SK-N-SH (cell line): Measurements from ENCODE around the gene GNAI3. TPM values are rescaled to one million over a fixed set of nuclear protein-coding genes. Genes with fewer than 3 reads are reported as not detected.
A peak's percentile ranks its signal among the peaks of the same experiment; 100 is the strongest.

Experiments
- CTCF ChIA-PET: fragments of 300-600, 350-600 bp; formaldehyde crosslinking; extraction: SDS; loops from one replicate; lab custom pipeline; 2021; lab: Yijun Ruan, JAX
- POLR2A ChIA-PET: fragments of 350-600 bp; sonication (Branson Sonifier 250); formaldehyde crosslinking; extraction: SDS; loops from one replicate; lab custom pipeline; 2020; ENCODE audit warnings: antibody characterized with exemption, inconsistent platforms; lab: Yijun Ruan, JAX
- DNase-seq: peaks from one replicate; pipeline ENCODE4 v3.0.0; 2012
- H2AFZ ChIP-seq: fragments of 200-600 bp; sonication (generic); 2 replicates; pipeline ENCODE4 v1.8.1; 2016; ENCODE audit warnings: antibody characterized with exemption, mild to moderate bottlenecking, low read depth
- H3F3A ChIP-seq: fragments of 200-600 bp; sonication (generic); replicated peaks from 2 replicates; pipeline ENCODE3; 2016; ENCODE audit warnings: antibody characterized with exemption, mild to moderate bottlenecking; ENCODE audit not compliant: insufficient read depth
- H3K27ac ChIP-seq, 2 experiments: fragments of 200-500 bp in 1 of 2; fragments of 200-600 bp in 1 of 2; sonication (Bioruptor generic) in 1 of 2; sonication (generic), shearing (Covaris generic) in 1 of 2; 2 replicates each; pipeline versions ENCODE4 v1.5.1 to v1.6.1; 2014 to 2016; ENCODE audit warnings: low read depth in 2 of 2, inconsistent platforms in 1 of 2, low read length in 1 of 2, mild to moderate bottlenecking in 1 of 2, mixed read lengths in 1 of 2
- H3K27me3 ChIP-seq: fragments of 200-600 bp; sonication (generic), shearing (Covaris generic); 2 replicates; pipeline ENCODE4 v1.6.1; 2016; ENCODE audit warnings: mixed run types; ENCODE audit not compliant: insufficient read depth
- H3K36me3 ChIP-seq, 2 experiments: fragments of 200-500 bp in 1 of 2; fragments of 200-600 bp in 1 of 2; sonication (Bioruptor generic) in 1 of 2; sonication (generic) in 1 of 2; replicated peaks in 1 of 2; 2 replicates each; pipeline versions ENCODE3 to v1.5.1; 2014 to 2016; ENCODE audit warnings: low read length in 1 of 2, mild to moderate bottlenecking in 1 of 2; ENCODE audit not compliant: insufficient read depth in 2 of 2, control insufficient read depth in 1 of 2
- H3K4me1 ChIP-seq, 2 experiments: fragments of 200-500 bp in 1 of 2; fragments of 200-600 bp in 1 of 2; sonication (Bioruptor generic) in 1 of 2; sonication (generic), shearing (Covaris generic) in 1 of 2; 2 replicates each; pipeline versions ENCODE4 v1.5.1 to v1.6.1; 2014 to 2016; ENCODE audit warnings: low read depth in 1 of 2, low read length in 1 of 2, mixed run types in 1 of 2; ENCODE audit not compliant: insufficient read depth in 2 of 2, control insufficient read depth in 1 of 2
- H3K4me2 ChIP-seq: fragments of 200-600 bp; sonication (generic), shearing (Covaris generic); 2 replicates; pipeline ENCODE4 v1.6.1; 2017; ENCODE audit warnings: mixed run types
- H3K4me3 ChIP-seq, 2 experiments: fragments of 200-500 bp in 1 of 2; fragments of 200-600 bp in 1 of 2; sonication (Bioruptor generic) in 1 of 2; sonication (generic), shearing (Covaris generic) in 1 of 2; 2 replicates each; pipeline versions ENCODE4 v1.5.1 to v1.8.1; 2014 to 2016; ENCODE audit warnings: low read depth in 2 of 2, inconsistent platforms in 1 of 2, low read length in 1 of 2, mild to moderate bottlenecking in 1 of 2, mixed read lengths in 1 of 2, moderate library complexity in 1 of 2
- H3K79me2 ChIP-seq: fragments of 200-600 bp; sonication (generic); 2 replicates; pipeline ENCODE4 v1.8.1; 2017; ENCODE audit warnings: mild to moderate bottlenecking; ENCODE audit not compliant: insufficient read depth
- H3K9ac ChIP-seq: fragments of 200-600 bp; sonication (generic); 2 replicates; pipeline ENCODE4 v1.6.1; 2017; ENCODE audit warnings: mixed run types
- H3K9me2 ChIP-seq: fragments of 200-600 bp; sonication (generic); 2 replicates; pipeline ENCODE4 v1.6.1; 2017; ENCODE audit warnings: mixed run types
- H3K9me3 ChIP-seq: fragments of 200-600 bp; sonication (generic); 2 replicates; pipeline ENCODE4 v1.6.1; 2017; ENCODE audit warnings: mixed run types, mild to moderate bottlenecking, moderate library complexity
- H4K20me1 ChIP-seq: fragments of 200-600 bp; sonication (generic); 2 replicates; pipeline ENCODE4 v1.6.1; 2017; ENCODE audit warnings: mild to moderate bottlenecking, mixed run types; ENCODE audit not compliant: insufficient read depth
- ELF1 ChIP-seq: IDR thresholded peaks from 2 replicates; pipeline ENCODE4 v1.4.0; 2012
- EP300 ChIP-seq, 2 experiments: IDR thresholded peaks; 2 replicates each; pipeline versions ENCODE4 v1.4.0 to v1.6.1; 2012; ENCODE audit warnings: borderline replicate concordance in 1 of 2, low read depth in 1 of 2, low read length in 1 of 2
- EZH2phosphoT487 ChIP-seq: fragments of 200-600 bp; sonication (generic); IDR thresholded peaks from 2 replicates; pipeline ENCODE4 v1.6.1; 2017; ENCODE audit warnings: low read depth, mixed run types, mild to moderate bottlenecking, antibody characterized with exemption, moderate library complexity, borderline replicate concordance
- FOXJ3 ChIP-seq: sonication (generic); formaldehyde crosslinking; IDR thresholded peaks from 2 replicates; pipeline ENCODE4 v1.5.1; 2020; ENCODE audit warnings: mild to moderate bottlenecking, missing genetic modification reagents
- FOXM1 ChIP-seq: IDR thresholded peaks from 2 replicates; pipeline ENCODE4 v1.4.0; 2012; ENCODE audit warnings: low read depth, mild to moderate bottlenecking
- GATA2 ChIP-seq: sonication (generic); formaldehyde crosslinking; IDR thresholded peaks from 2 replicates; pipeline ENCODE4 v1.5.0; 2020; ENCODE audit warnings: mild to moderate bottlenecking, missing genetic modification reagents
- JUND ChIP-seq: IDR thresholded peaks from 2 replicates; pipeline ENCODE4 v1.4.0; 2012
- MEF2A ChIP-seq: IDR thresholded peaks from 2 replicates; pipeline ENCODE4 v1.4.0; 2012; ENCODE audit warnings: low read depth, borderline replicate concordance
- POLR2AphosphoS5 ChIP-seq: IDR thresholded peaks from 2 replicates; pipeline ENCODE4 v1.6.1; 2012; ENCODE audit warnings: low read depth, low read length
- RCOR1 ChIP-seq: fragments of 150-350 bp; IDR thresholded peaks from 2 replicates; pipeline ENCODE4 v1.6.1; 2017; ENCODE audit warnings: antibody characterized with exemption, low read length
- RFX5 ChIP-seq: IDR thresholded peaks from 2 replicates; pipeline ENCODE4 v1.6.1; 2012; ENCODE audit warnings: mild to moderate bottlenecking, improper control_type of control experiment, low read length
- RXRA ChIP-seq: IDR thresholded peaks from 2 replicates; pipeline ENCODE4 v1.4.0; 2012; ENCODE audit warnings: low read depth, mild to moderate bottlenecking, borderline replicate concordance
- SMC3 ChIP-seq: IDR thresholded peaks from 2 replicates; pipeline ENCODE4 v1.6.1; 2012; ENCODE audit warnings: low read depth, low read length, improper control_type of control experiment
- TAF1 ChIP-seq: IDR thresholded peaks from 2 replicates; pipeline ENCODE4 v1.6.1; 2012; ENCODE audit warnings: low read depth, mild to moderate bottlenecking, low read length, moderate library complexity, borderline replicate concordance
- YY1 ChIP-seq: IDR thresholded peaks from 2 replicates; pipeline ENCODE4 v1.4.0; 2012; ENCODE audit warnings: low read depth, mild to moderate bottlenecking
- WGBS: methylation state at CpG from one replicate; pipeline ENCODE4 v1.1.6; 2017; ENCODE audit warnings: low lambda C conversion rate; 5-methylcytosine and 5-hydroxymethylcytosine counted together
- polyA plus RNA-seq, 3 experiments: library from polyadenylated mRNA; depleted of rRNA; stranded (reverse); fragments of >200 nt; gene quantifications; 2 replicates each; pipeline ENCODE4 v1.2.3, GENCODE V29; 2012
- TF ChIP-seq, protein P1 (sequence below): IDR thresholded peaks from 2 replicates; pipeline ENCODE4 v1.4.0; 2012; ENCODE audit warnings: low read depth, borderline replicate concordance
- TF ChIP-seq, protein P2 (sequence below): IDR thresholded peaks from 2 replicates; pipeline ENCODE4 v1.6.1; 2012; ENCODE audit warnings: mild to moderate bottlenecking, low read depth, low read length, moderate library complexity
- TF ChIP-seq, protein P3 (sequence below): IDR thresholded peaks from 2 replicates; pipeline ENCODE4; 2012
- TF ChIP-seq, protein P4 (sequence below): fragments of 150-350 bp; IDR thresholded peaks from 2 replicates; pipeline ENCODE4 v1.6.1; 2017; ENCODE audit warnings: antibody characterized with exemption, low read length, low read depth, borderline replicate concordance
- TF ChIP-seq, protein P5 (sequence below): IDR thresholded peaks from 2 replicates; pipeline ENCODE4 v1.4.0; 2012; ENCODE audit warnings: low read depth

Gene GNAI3
- polyA plus RNA-seq, 1 of the 3 experiments (the other 2 are of a cell fraction), result 4.0 TPM

DNA sequence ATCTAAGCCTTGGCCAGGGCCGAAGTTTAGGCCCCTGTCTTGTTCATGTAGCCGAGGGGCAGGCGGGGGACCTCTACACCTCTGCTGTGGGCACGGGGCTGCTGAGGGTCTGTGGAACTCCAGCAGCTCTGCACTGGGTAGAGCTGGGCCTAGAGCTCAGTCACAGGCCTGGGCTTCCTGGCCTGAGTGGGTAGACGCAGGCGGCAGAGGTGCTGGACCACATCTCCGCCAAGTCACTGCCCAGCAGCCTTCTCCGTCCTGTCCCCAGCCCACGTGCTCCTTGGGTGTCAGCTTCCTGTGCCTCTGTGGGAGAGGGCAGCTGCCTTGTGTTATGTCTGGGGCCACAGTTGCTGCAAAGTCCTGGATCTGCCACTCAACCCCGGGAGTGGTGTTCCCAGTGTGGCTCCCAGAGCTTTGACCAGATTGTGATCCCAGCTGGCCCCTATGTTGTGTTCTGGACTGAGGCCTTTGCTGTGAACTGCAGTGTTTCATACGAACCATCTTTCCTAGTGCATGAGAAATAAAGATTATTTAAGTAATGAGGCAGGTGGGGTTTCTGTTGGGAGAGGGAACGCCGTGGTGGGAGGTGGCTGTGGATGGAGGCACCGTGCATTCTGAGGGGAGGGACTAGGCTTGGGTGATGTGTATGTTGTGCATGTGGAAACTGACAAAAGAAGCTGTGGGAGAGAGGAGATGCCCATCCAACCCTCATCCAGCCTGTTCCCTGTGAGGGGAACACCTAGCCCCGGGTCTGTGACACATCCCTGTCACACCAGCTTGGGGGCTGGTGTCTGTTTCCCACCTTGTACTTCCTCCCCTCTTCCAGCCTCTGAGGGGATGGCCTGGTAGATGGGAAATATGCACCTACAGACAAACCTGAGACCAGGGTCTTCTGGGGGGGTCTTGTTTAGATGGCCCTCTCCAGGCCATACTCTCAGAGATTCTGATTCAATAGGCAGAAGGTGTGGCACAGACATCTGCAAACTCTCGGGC lies 83.4 kb downstream of the GNAI3 start:
- WGBS, result 77% methylated on average over 12 of the region's 16 CpGs
- peak overlapping the region in 1 of 2 experiments; percentile 97; a peak in 2 of 4 replicates for H3K27ac ChIP-seq
- H2AFZ ChIP-seq, result no peak overlapping the region
- peaks cover 20 to 51% of the 10 kb centered on the region in 2 experiments for H3K36me3 ChIP-seq
- H3K9ac ChIP-seq, result no peak overlapping the region
- no peaks in the 10 kb centered on the region; the same call in 1 of the 2 replicates for H3K9me3 ChIP-seq
- no peaks in the 10 kb centered on the region for H3K27me3 ChIP-seq
- TF ChIP-seq GATA2 (CRISPR knock-in tag) (no peak), POLR2AphosphoS5 (no peak), TAF1 (no peak), RXRA (no peak), JUND (no peak), MEF2A (no peak), EP300 (IDR thresholded peaks at IDR 0.05; ENCODE audit: borderline replicate concordance in 1 of 2, low read depth in 1 of 2, low read length in 1 of 2) (no peak), EZH2phosphoT487 (no peak), SMC3 (no peak), YY1 (no peak), RFX5 (no peak), FOXJ3 (CRISPR knock-in tag) (no peak), RCOR1 (no peak), FOXM1 (no peak), ELF1 (no peak)
- TF ChIP-seq, protein P1, sequence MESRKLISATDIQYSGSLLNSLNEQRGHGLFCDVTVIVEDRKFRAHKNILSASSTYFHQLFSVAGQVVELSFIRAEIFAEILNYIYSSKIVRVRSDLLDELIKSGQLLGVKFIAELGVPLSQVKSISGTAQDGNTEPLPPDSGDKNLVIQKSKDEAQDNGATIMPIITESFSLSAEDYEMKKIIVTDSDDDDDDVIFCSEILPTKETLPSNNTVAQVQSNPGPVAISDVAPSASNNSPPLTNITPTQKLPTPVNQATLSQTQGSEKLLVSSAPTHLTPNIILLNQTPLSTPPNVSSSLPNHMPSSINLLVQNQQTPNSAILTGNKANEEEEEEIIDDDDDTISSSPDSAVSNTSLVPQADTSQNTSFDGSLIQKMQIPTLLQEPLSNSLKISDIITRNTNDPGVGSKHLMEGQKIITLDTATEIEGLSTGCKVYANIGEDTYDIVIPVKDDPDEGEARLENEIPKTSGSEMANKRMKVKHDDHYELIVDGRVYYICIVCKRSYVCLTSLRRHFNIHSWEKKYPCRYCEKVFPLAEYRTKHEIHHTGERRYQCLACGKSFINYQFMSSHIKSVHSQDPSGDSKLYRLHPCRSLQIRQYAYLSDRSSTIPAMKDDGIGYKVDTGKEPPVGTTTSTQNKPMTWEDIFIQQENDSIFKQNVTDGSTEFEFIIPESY, result no peak
- TF ChIP-seq, protein P2, sequence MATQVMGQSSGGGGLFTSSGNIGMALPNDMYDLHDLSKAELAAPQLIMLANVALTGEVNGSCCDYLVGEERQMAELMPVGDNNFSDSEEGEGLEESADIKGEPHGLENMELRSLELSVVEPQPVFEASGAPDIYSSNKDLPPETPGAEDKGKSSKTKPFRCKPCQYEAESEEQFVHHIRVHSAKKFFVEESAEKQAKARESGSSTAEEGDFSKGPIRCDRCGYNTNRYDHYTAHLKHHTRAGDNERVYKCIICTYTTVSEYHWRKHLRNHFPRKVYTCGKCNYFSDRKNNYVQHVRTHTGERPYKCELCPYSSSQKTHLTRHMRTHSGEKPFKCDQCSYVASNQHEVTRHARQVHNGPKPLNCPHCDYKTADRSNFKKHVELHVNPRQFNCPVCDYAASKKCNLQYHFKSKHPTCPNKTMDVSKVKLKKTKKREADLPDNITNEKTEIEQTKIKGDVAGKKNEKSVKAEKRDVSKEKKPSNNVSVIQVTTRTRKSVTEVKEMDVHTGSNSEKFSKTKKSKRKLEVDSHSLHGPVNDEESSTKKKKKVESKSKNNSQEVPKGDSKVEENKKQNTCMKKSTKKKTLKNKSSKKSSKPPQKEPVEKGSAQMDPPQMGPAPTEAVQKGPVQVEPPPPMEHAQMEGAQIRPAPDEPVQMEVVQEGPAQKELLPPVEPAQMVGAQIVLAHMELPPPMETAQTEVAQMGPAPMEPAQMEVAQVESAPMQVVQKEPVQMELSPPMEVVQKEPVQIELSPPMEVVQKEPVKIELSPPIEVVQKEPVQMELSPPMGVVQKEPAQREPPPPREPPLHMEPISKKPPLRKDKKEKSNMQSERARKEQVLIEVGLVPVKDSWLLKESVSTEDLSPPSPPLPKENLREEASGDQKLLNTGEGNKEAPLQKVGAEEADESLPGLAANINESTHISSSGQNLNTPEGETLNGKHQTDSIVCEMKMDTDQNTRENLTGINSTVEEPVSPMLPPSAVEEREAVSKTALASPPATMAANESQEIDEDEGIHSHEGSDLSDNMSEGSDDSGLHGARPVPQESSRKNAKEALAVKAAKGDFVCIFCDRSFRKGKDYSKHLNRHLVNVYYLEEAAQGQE, result no peak
- TF ChIP-seq, protein P3, sequence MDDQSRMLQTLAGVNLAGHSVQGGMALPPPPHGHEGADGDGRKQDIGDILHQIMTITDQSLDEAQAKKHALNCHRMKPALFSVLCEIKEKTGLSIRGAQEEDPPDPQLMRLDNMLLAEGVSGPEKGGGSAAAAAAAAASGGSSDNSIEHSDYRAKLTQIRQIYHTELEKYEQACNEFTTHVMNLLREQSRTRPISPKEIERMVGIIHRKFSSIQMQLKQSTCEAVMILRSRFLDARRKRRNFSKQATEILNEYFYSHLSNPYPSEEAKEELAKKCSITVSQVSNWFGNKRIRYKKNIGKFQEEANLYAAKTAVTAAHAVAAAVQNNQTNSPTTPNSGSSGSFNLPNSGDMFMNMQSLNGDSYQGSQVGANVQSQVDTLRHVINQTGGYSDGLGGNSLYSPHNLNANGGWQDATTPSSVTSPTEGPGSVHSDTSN, result no peak
- TF ChIP-seq, protein P4, sequence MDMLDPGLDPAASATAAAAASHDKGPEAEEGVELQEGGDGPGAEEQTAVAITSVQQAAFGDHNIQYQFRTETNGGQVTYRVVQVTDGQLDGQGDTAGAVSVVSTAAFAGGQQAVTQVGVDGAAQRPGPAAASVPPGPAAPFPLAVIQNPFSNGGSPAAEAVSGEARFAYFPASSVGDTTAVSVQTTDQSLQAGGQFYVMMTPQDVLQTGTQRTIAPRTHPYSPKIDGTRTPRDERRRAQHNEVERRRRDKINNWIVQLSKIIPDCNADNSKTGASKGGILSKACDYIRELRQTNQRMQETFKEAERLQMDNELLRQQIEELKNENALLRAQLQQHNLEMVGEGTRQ, result no peak
- TF ChIP-seq, protein P5, sequence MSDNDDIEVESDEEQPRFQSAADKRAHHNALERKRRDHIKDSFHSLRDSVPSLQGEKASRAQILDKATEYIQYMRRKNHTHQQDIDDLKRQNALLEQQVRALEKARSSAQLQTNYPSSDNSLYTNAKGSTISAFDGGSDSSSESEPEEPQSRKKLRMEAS, result no peak
- no peaks in the 10 kb centered on the region for H3K79me2 ChIP-seq
- 0 out of 2 replicates have a peak, but pooled peaks cover 3% of the 10 kb centered on the region for H4K20me1 ChIP-seq
- ChIA-PET POLR2A (interaction anchor here (1.7 to 4.3 kb wide), 3 partner anchors 9 to 83 kb away, joined by 7 to 26 read pairs (median 8); partner anchors contain the start of gene GNAI3), CTCF (interaction anchor here (0.9 to 11.9 kb wide), 12 partner anchors 8 to 352 kb away, joined by 3 to 114 read pairs (median 5); partner anchors contain the start of genes AHCYL1, AMPD2, GNAI3 and GNAT2)
- peak; percentile 44 for DNase-seq
- peaks cover 7 to 61% of the 10 kb centered on the region in 2 experiments; a peak in 3 of 4 replicates for H3K4me1 ChIP-seq
- peaks cover 4% of the 10 kb centered on the region for H3F3A ChIP-seq
- no peak overlapping the region for H3K4me2 ChIP-seq
- no peaks in the 10 kb centered on the region for H3K9me2 ChIP-seq
- no peak overlapping the region for H3K4me3 ChIP-seq
